GM23338 (cell line): ENCODE results near the gene TTC17. TPM values are rescaled to one million over a fixed set of nuclear protein-coding genes. Genes with fewer than 3 reads are reported as not detected.

ENCODE experiments used
- ATAC-seq: fragments of 200-7000 bp; cut with Tn5 transposase; 3 replicates; pipeline ENCODE4 v1.9.1; 2020
- DNase-seq: peaks from one replicate; pipeline ENCODE4 v3.0.0-alpha.2; 2015; ENCODE audit warnings: low spot score
- H2AFZ ChIP-seq: fragments of 200-600 bp; sonication (generic); 2 replicates; pipeline ENCODE4 v1.8.0; 2016; ENCODE audit warnings: antibody characterized with exemption, mild to moderate bottlenecking, moderate library complexity
- H3F3A ChIP-seq: fragments of 200-600 bp; sonication (generic); replicated peaks from 2 replicates; pipeline ENCODE4 v1.8.0; 2017; ENCODE audit warnings: antibody characterized with exemption, mixed run types, low read depth
- H3K27ac ChIP-seq: fragments of 200-600 bp; sonication (generic); 2 replicates; pipeline ENCODE4 v1.6.1; 2016; ENCODE audit warnings: low read depth
- H3K27me3 ChIP-seq: fragments of 200-600 bp; sonication (generic); 2 replicates; pipeline ENCODE4 v1.8.0; 2016; ENCODE audit warnings: mild to moderate bottlenecking, mixed run types, moderate library complexity; ENCODE audit not compliant: insufficient read depth
- H3K36me3 ChIP-seq: fragments of 200-600 bp; sonication (generic); 2 replicates; pipeline ENCODE4 v1.8.0; 2016; ENCODE audit warnings: mild to moderate bottlenecking; ENCODE audit not compliant: insufficient read depth
- H3K4me1 ChIP-seq: fragments of 200-600 bp; sonication (generic); 2 replicates; pipeline ENCODE4 v1.8.0; 2016; ENCODE audit warnings: mild to moderate bottlenecking, moderate library complexity; ENCODE audit not compliant: insufficient read depth
- H3K4me2 ChIP-seq: fragments of 200-600 bp; sonication (generic); 2 replicates; pipeline ENCODE4 v1.7.1; 2017; ENCODE audit warnings: mixed run types
- H3K4me3 ChIP-seq: fragments of 200-600 bp; sonication (generic); 2 replicates; pipeline ENCODE4 v1.6.1; 2016; ENCODE audit warnings: mixed run types
- H3K79me2 ChIP-seq: fragments of 200-600 bp; sonication (generic); replicated peaks from 2 replicates; pipeline ENCODE4 v1.8.0; 2017; ENCODE audit warnings: mild to moderate bottlenecking; ENCODE audit not compliant: insufficient read depth
- H3K9me2 ChIP-seq: fragments of 200-600 bp; sonication (generic); 2 replicates; pipeline ENCODE4 v1.8.0; 2017; ENCODE audit not compliant: insufficient read depth
- H4K20me1 ChIP-seq: fragments of 200-600 bp; sonication (generic); replicated peaks from 2 replicates; pipeline ENCODE4 v1.8.0; 2017; ENCODE audit warnings: mild to moderate bottlenecking; ENCODE audit not compliant: insufficient read depth
- H3K27ac Mint-ChIP-seq: 2 replicates; pipeline ENCODE4 v1.8.0; 2020; ENCODE audit warnings: inconsistent platforms, mild to moderate bottlenecking, moderate library complexity, mixed read lengths
- H3K27me3 Mint-ChIP-seq: 3 replicates; pipeline ENCODE4 v1.8.0; 2022; ENCODE audit warnings: low read depth, mild to moderate bottlenecking, moderate library complexity, mixed read lengths, inconsistent platforms; ENCODE audit not compliant: insufficient read depth, poor library complexity
- H3K36me3 Mint-ChIP-seq: 3 replicates; pipeline ENCODE4 v1.8.0; 2021; ENCODE audit warnings: low read depth, mild to moderate bottlenecking, inconsistent platforms, moderate library complexity, mixed read lengths
- H3K4me1 Mint-ChIP-seq: 3 replicates; pipeline ENCODE4 v1.8.0; 2020; ENCODE audit warnings: mild to moderate bottlenecking, inconsistent platforms, mixed read lengths
- H3K4me3 Mint-ChIP-seq: 3 replicates; pipeline ENCODE4 v1.8.0; 2021; ENCODE audit warnings: moderate library complexity, mild to moderate bottlenecking, inconsistent platforms, mixed read lengths
- H3K9me3 Mint-ChIP-seq: 3 replicates; pipeline ENCODE4 v1.8.0; 2020; ENCODE audit warnings: moderate library complexity, mild to moderate bottlenecking, inconsistent platforms, mixed read lengths
- EZH2phosphoT487 ChIP-seq: fragments of 200-600 bp; sonication (generic); IDR thresholded peaks from one replicate; pipeline ENCODE4 v1.8.1; 2018; ENCODE audit warnings: antibody characterized with exemption; ENCODE audit not compliant: unreplicated experiment
- POLR2AphosphoS5 ChIP-seq: IDR thresholded peaks from 2 replicates; pipeline ENCODE4 v1.6.1; 2016; ENCODE audit warnings: antibody characterized with exemption, low read depth
- ZNF114 ChIP-seq: fragments of 250-450 bp; sonication (Bioruptor Pico); IDR thresholded peaks from 2 replicates; pipeline ENCODE4 v1.5.0; 2020; ENCODE audit warnings: mild to moderate bottlenecking, moderate library complexity
- ZNF331 ChIP-seq: fragments of 250-450 bp; sonication (Bioruptor Pico); IDR thresholded peaks from 2 replicates; pipeline ENCODE4 v1.5.0; 2020; ENCODE audit warnings: low read depth, mild to moderate bottlenecking, moderate library complexity
- polyA plus RNA-seq: library from polyadenylated mRNA; unstranded; fragments of >200 nt; fragmentation: Nextera tagmentation; extraction: Ambion mirVana; gene quantifications from 2 replicates; pipeline ENCODE4 v1.2.1, GENCODE V29; 2016
- total RNA-seq: library from RNA; depleted of rRNA; stranded (reverse); fragments of >200 nt; shearing (Covaris generic); gene quantifications from 2 replicates; pipeline ENCODE4 v1.2.3, GENCODE V29; 2014
- TF ChIP-seq, protein P1 (sequence below): IDR thresholded peaks from 2 replicates; pipeline ENCODE4 v1.6.1; 2016; ENCODE audit warnings: antibody characterized with exemption
- TF ChIP-seq, protein P2 (sequence below): IDR thresholded peaks from one replicate; pipeline ENCODE4 v1.6.1; 2018; ENCODE audit warnings: antibody characterized with exemption; ENCODE audit not compliant: unreplicated experiment
- TF ChIP-seq, protein P3 (sequence below), 2 experiments: fragments of 200-600 bp in 1 of 2; sonication (generic) in 1 of 2; conservative IDR thresholded peaks; 2 replicates each; pipeline versions ENCODE4 v1.5.1 to v1.6.1; 2016 to 2017; ENCODE audit warnings: antibody characterized with exemption in 2 of 2, low read depth in 2 of 2, mild to moderate bottlenecking in 2 of 2, moderate library complexity in 1 of 2
- TF ChIP-seq, protein P4 (sequence below): fragments of 250-450 bp; sonication (Bioruptor Pico); IDR thresholded peaks from 2 replicates; pipeline ENCODE4 v1.5.0; 2020; ENCODE audit warnings: mild to moderate bottlenecking, moderate library complexity

Gene TTC17
- total and polyA plus RNA-seq, 2 experiments from 2014 or later: 59.3 to 87.9 TPM

DNA sequence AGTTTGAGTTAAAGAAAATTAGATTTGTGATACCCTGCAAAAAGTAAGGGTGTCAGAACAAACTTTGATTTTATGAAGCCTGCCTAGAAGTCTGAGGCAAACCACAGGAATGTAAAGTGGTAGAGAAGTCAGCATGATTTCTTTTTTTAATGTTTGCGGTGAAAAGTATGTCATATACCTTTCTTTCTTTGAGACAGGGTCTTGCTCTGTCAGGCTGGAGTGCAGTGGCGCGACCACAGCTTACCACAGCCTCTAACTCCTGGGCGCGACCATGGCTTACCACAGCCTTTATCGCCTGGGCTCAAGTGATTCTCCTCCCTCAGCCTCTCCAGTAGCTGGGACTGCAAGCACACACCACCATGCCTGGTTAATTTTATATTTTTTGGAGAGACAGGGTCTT, 42.3 kb upstream of the TTC17 start (continued):
- TF ChIP-seq, protein P1, sequence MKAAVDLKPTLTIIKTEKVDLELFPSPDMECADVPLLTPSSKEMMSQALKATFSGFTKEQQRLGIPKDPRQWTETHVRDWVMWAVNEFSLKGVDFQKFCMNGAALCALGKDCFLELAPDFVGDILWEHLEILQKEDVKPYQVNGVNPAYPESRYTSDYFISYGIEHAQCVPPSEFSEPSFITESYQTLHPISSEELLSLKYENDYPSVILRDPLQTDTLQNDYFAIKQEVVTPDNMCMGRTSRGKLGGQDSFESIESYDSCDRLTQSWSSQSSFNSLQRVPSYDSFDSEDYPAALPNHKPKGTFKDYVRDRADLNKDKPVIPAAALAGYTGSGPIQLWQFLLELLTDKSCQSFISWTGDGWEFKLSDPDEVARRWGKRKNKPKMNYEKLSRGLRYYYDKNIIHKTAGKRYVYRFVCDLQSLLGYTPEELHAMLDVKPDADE: no peak
- TF ChIP-seq EZH2phosphoT487 (no peak), POLR2AphosphoS5 (no peak), ZNF114 (CRISPR knock-in tag) (no peak), ZNF331 (no peak)
- TF ChIP-seq, protein P2, sequence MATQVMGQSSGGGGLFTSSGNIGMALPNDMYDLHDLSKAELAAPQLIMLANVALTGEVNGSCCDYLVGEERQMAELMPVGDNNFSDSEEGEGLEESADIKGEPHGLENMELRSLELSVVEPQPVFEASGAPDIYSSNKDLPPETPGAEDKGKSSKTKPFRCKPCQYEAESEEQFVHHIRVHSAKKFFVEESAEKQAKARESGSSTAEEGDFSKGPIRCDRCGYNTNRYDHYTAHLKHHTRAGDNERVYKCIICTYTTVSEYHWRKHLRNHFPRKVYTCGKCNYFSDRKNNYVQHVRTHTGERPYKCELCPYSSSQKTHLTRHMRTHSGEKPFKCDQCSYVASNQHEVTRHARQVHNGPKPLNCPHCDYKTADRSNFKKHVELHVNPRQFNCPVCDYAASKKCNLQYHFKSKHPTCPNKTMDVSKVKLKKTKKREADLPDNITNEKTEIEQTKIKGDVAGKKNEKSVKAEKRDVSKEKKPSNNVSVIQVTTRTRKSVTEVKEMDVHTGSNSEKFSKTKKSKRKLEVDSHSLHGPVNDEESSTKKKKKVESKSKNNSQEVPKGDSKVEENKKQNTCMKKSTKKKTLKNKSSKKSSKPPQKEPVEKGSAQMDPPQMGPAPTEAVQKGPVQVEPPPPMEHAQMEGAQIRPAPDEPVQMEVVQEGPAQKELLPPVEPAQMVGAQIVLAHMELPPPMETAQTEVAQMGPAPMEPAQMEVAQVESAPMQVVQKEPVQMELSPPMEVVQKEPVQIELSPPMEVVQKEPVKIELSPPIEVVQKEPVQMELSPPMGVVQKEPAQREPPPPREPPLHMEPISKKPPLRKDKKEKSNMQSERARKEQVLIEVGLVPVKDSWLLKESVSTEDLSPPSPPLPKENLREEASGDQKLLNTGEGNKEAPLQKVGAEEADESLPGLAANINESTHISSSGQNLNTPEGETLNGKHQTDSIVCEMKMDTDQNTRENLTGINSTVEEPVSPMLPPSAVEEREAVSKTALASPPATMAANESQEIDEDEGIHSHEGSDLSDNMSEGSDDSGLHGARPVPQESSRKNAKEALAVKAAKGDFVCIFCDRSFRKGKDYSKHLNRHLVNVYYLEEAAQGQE: no peak
- TF ChIP-seq, protein P3, sequence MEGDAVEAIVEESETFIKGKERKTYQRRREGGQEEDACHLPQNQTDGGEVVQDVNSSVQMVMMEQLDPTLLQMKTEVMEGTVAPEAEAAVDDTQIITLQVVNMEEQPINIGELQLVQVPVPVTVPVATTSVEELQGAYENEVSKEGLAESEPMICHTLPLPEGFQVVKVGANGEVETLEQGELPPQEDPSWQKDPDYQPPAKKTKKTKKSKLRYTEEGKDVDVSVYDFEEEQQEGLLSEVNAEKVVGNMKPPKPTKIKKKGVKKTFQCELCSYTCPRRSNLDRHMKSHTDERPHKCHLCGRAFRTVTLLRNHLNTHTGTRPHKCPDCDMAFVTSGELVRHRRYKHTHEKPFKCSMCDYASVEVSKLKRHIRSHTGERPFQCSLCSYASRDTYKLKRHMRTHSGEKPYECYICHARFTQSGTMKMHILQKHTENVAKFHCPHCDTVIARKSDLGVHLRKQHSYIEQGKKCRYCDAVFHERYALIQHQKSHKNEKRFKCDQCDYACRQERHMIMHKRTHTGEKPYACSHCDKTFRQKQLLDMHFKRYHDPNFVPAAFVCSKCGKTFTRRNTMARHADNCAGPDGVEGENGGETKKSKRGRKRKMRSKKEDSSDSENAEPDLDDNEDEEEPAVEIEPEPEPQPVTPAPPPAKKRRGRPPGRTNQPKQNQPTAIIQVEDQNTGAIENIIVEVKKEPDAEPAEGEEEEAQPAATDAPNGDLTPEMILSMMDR (conservative IDR thresholded peaks at IDR 0.05; ENCODE audit: low read depth in 2 of 2): no peak

DNA sequence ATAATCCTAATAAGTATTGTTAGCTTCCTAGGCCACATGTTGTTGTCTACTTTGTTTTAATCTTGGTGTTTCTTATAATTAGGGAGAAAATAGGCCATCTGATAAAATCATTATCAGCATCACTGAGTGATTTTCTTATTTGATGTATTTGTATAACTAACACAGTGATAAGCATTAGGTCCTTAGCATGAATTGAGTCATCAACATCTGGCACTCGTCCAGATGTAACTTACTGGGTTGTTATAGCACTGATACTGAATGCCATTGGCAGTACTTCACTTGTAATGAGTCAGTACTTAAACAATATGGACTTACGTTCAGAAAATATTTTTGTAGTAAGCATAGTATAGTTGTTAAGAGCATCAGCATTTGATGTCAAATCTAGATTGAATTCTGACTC, 30.7 kb upstream of the TTC17 start:
- peaks cover 74% of the 10 kb centered on the region for H3K36me3 Mint-ChIP-seq
- peaks cover 67% of the 10 kb centered on the region for H3K36me3 ChIP-seq
- H4K20me1 ChIP-seq: peaks cover 4% of the 10 kb centered on the region; the same call in 1 of the 2 replicates
- no peak for DNase-seq
- H3K79me2 ChIP-seq: no peaks in the 10 kb centered on the region
- no peaks in the 10 kb centered on the region for H3K4me1 ChIP-seq
- H3K4me3 ChIP-seq: no peak overlapping the region
- H3K27me3 Mint-ChIP-seq: no peaks in the 10 kb centered on the region
- no peaks in the 10 kb centered on the region for H3F3A ChIP-seq
- H3K9me3 Mint-ChIP-seq: no peaks in the 10 kb centered on the region
- TF ChIP-seq, protein P4, sequence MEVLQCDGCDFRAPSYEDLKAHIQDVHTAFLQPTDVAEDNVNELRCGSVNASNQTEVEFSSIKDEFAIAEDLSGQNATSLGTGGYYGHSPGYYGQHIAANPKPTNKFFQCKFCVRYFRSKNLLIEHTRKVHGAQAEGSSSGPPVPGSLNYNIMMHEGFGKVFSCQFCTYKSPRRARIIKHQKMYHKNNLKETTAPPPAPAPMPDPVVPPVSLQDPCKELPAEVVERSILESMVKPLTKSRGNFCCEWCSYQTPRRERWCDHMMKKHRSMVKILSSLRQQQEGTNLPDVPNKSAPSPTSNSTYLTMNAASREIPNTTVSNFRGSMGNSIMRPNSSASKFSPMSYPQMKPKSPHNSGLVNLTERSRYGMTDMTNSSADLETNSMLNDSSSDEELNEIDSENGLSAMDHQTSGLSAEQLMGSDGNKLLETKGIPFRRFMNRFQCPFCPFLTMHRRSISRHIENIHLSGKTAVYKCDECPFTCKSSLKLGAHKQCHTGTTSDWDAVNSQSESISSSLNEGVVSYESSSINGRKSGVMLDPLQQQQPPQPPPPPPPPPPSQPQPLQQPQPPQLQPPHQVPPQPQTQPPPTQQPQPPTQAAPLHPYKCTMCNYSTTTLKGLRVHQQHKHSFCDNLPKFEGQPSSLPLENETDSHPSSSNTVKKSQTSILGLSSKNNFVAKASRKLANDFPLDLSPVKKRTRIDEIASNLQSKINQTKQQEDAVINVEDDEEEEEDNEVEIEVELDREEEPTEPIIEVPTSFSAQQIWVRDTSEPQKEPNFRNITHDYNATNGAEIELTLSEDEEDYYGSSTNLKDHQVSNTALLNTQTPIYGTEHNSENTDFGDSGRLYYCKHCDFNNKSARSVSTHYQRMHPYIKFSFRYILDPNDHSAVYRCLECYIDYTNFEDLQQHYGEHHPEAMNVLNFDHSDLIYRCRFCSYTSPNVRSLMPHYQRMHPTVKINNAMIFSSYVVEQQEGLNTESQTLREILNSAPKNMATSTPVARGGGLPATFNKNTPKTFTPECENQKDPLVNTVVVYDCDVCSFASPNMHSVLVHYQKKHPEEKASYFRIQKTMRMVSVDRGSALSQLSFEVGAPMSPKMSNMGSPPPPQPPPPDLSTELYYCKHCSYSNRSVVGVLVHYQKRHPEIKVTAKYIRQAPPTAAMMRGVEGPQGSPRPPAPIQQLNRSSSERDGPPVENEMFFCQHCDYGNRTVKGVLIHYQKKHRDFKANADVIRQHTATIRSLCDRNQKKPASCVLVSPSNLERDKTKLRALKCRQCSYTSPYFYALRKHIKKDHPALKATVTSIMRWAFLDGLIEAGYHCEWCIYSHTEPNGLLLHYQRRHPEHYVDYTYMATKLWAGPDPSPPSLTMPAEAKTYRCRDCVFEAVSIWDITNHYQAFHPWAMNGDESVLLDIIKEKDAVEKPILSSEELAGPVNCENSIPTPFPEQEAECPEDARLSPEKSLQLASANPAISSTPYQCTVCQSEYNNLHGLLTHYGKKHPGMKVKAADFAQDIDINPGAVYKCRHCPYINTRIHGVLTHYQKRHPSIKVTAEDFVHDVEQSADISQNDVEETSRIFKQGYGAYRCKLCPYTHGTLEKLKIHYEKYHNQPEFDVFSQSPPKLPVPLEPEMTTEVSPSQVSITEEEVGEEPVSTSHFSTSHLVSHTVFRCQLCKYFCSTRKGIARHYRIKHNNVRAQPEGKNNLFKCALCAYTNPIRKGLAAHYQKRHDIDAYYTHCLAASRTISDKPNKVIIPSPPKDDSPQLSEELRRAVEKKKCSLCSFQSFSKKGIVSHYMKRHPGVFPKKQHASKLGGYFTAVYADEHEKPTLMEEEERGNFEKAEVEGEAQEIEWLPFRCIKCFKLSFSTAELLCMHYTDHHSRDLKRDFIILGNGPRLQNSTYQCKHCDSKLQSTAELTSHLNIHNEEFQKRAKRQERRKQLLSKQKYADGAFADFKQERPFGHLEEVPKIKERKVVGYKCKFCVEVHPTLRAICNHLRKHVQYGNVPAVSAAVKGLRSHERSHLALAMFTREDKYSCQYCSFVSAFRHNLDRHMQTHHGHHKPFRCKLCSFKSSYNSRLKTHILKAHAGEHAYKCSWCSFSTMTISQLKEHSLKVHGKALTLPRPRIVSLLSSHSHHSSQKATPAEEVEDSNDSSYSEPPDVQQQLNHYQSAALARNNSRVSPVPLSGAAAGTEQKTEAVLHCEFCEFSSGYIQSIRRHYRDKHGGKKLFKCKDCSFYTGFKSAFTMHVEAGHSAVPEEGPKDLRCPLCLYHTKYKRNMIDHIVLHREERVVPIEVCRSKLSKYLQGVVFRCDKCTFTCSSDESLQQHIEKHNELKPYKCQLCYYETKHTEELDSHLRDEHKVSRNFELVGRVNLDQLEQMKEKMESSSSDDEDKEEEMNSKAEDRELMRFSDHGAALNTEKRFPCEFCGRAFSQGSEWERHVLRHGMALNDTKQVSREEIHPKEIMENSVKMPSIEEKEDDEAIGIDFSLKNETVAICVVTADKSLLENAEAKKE (CRISPR knock-in tag): no peak
- TF ChIP-seq, protein P2: no peak
- no peak for TF ChIP-seq EZH2phosphoT487
- H3K27me3 ChIP-seq: no peaks in the 10 kb centered on the region
- no peak for ATAC-seq
- no peak overlapping the region for H3K27ac Mint-ChIP-seq
- no peak overlapping the region for H2AFZ ChIP-seq
- no peak overlapping the region for H3K27ac ChIP-seq
- H3K4me3 Mint-ChIP-seq: no peak overlapping the region
- H3K4me2 ChIP-seq: no peak overlapping the region
- no peaks in the 10 kb centered on the region for H3K4me1 Mint-ChIP-seq
- no peaks in the 10 kb centered on the region for H3K9me2 ChIP-seq
